SU-DHL-6 (cell line): ENCODE results near the gene IKBKE.

Experiments used
- H2AFZ ChIP-seq: fragments of 200-600 bp; sonication (generic); 2 replicates; pipeline ENCODE4 v1.6.1; 2014; ENCODE audit warnings: low read depth, mild to moderate bottlenecking, moderate library complexity, mixed read lengths, antibody characterized with exemption, low read length; ENCODE audit not compliant: severe bottlenecking
- H3F3A ChIP-seq: fragments of 200-600 bp; shearing (Covaris generic); 2 replicates; pipeline ENCODE4 v1.6.0; 2016; ENCODE audit warnings: antibody characterized with exemption, mild to moderate bottlenecking; ENCODE audit not compliant: insufficient read depth
- H3K27ac ChIP-seq: fragments of 200-600 bp; sonication (generic); 2 replicates; pipeline ENCODE4 v1.5.1; 2016; ENCODE audit warnings: low read depth, mild to moderate bottlenecking, low read length, moderate library complexity, mixed read lengths
- H3K27me3 ChIP-seq: fragments of 200-600 bp; sonication (generic), shearing (Covaris generic); 2 replicates; pipeline ENCODE4 v1.6.0; 2014; ENCODE audit warnings: mild to moderate bottlenecking, low read length
- H3K36me3 ChIP-seq: fragments of 200-600 bp; sonication (generic); 2 replicates; pipeline ENCODE4 v1.6.1; 2014; ENCODE audit warnings: mild to moderate bottlenecking, low read length, mixed read lengths
- H3K4me2 ChIP-seq: fragments of 300-600, 200-600 bp; shearing (Covaris generic), sonication (generic); 2 replicates; pipeline ENCODE4 v1.6.0; 2014; ENCODE audit warnings: low read length, low read depth, mild to moderate bottlenecking; ENCODE audit not compliant: poor library complexity, severe bottlenecking
- H3K4me3 ChIP-seq: fragments of 200-600 bp; sonication (generic); 2 replicates; pipeline ENCODE4 v1.5.1; 2014; ENCODE audit warnings: antibody characterized with exemption, low read length, mild to moderate bottlenecking, mixed read lengths; ENCODE audit not compliant: insufficient read depth, poor library complexity, severe bottlenecking
- H3K79me2 ChIP-seq: fragments of 200-600 bp; sonication (generic); 2 replicates; pipeline ENCODE4 v1.6.1; 2014; ENCODE audit warnings: mild to moderate bottlenecking, low read length, moderate library complexity; ENCODE audit not compliant: insufficient read depth
- H3K9ac ChIP-seq: fragments of 200-600 bp; sonication (generic); 2 replicates; pipeline ENCODE4 v1.7.0; 2014; ENCODE audit warnings: mild to moderate bottlenecking, low read length
- H3K9me2 ChIP-seq: fragments of 200-600 bp; sonication (generic); replicated peaks from 2 replicates; pipeline ENCODE4 v1.6.1; 2014; ENCODE audit warnings: low read length; ENCODE audit not compliant: insufficient read depth
- H3K9me3 ChIP-seq: fragments of 200-600 bp; sonication (generic); 2 replicates; pipeline ENCODE4 v1.6.1; 2014; ENCODE audit warnings: low read length, mixed read lengths; ENCODE audit not compliant: insufficient read depth
- H4K20me1 ChIP-seq: fragments of 200-600 bp; sonication (generic); 2 replicates; pipeline ENCODE4 v1.6.1; 2014; ENCODE audit warnings: low read depth, mild to moderate bottlenecking, antibody characterized with exemption, low read length, moderate library complexity, mixed read lengths
- EZH2phosphoT487 ChIP-seq: fragments of 200-600 bp; sonication (generic), shearing (Covaris generic); conservative IDR thresholded peaks from 2 replicates; pipeline ENCODE4 v1.6.1; 2018; ENCODE audit warnings: mild to moderate bottlenecking, antibody characterized with exemption, low read length, moderate library complexity, mixed read lengths
- TF ChIP-seq, protein P1 (sequence below): fragments of 200-600 bp; sonication (generic); IDR thresholded peaks from one replicate; pipeline ENCODE4 v1.5.1; 2017; ENCODE audit warnings: antibody characterized with exemption, mild to moderate bottlenecking, low read length, moderate library complexity; ENCODE audit not compliant: insufficient read depth, poor library complexity, severe bottlenecking

Gene IKBKE

DNA sequence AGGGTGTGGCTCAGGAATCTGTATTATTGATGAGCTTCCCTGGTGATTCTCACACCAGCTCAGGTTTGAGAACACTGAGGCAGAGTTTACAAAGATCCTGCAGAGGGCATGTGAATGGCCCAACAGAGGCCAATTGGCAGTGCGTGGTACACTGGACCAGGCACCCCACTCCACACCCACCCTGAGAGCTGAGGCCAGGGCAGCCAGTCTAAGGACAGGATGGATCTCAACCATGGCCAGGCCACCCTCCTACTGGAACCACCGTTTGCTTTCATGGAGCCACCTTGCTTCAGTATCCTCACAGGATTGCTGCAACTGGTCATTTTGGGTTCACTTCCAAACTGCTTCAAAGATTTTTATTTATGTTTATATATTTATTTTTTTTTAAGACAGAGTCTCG, 29.8 kb downstream of the IKBKE start:
- Histone ChIP-seq H3K4me3 (no peak overlapping the region), H2AFZ (no peak overlapping the region), H3K9ac (no peak overlapping the region), H3F3A (no peaks in the 10 kb centered on the region), H3K27me3 (no peaks in the 10 kb centered on the region), H4K20me1 (no peaks in the 10 kb centered on the region), H3K79me2 (no peaks in the 10 kb centered on the region), H3K9me3 (no peaks in the 10 kb centered on the region), H3K36me3 (no peaks in the 10 kb centered on the region), H3K27ac (no peak overlapping the region), H3K4me2 (no peak overlapping the region), H3K9me2 (no peaks in the 10 kb centered on the region)
- TF ChIP-seq, protein P1, sequence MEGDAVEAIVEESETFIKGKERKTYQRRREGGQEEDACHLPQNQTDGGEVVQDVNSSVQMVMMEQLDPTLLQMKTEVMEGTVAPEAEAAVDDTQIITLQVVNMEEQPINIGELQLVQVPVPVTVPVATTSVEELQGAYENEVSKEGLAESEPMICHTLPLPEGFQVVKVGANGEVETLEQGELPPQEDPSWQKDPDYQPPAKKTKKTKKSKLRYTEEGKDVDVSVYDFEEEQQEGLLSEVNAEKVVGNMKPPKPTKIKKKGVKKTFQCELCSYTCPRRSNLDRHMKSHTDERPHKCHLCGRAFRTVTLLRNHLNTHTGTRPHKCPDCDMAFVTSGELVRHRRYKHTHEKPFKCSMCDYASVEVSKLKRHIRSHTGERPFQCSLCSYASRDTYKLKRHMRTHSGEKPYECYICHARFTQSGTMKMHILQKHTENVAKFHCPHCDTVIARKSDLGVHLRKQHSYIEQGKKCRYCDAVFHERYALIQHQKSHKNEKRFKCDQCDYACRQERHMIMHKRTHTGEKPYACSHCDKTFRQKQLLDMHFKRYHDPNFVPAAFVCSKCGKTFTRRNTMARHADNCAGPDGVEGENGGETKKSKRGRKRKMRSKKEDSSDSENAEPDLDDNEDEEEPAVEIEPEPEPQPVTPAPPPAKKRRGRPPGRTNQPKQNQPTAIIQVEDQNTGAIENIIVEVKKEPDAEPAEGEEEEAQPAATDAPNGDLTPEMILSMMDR, result no peak

DNA sequence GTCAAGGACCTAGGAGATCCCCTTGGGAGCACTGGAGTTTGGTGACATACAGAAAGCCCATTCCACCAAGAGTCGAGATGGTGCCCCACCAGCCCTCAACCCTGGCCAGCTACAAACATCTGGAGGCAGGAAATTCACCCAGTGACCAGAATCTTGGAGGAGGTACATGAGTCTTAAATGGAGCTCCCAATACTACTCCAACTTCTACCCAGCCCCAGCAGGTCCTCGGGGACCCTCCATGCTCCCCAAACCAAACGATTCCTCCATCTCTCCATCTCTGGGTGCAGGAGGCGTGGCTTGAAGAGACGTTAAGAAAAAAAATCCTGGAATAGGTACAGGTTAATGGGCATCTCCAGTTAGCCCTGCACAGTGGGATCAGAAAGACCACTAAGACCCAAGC, 31.6 kb downstream of the IKBKE start:
- Histone ChIP-seq H3K9me2 (no peaks in the 10 kb centered on the region), H3K4me3 (no peak overlapping the region), H3K36me3 (no peaks in the 10 kb centered on the region), H4K20me1 (no peaks in the 10 kb centered on the region), H3K27ac (no peak overlapping the region), H3K27me3 (no peaks in the 10 kb centered on the region), H2AFZ (no peak overlapping the region), H3K9me3 (no peaks in the 10 kb centered on the region), H3F3A (no peaks in the 10 kb centered on the region), H3K79me2 (no peaks in the 10 kb centered on the region), H3K9ac (no peak overlapping the region), H3K4me2 (no peak overlapping the region)
- TF ChIP-seq, protein P1, result no peak
- TF ChIP-seq EZH2phosphoT487, result no peak

DNA sequence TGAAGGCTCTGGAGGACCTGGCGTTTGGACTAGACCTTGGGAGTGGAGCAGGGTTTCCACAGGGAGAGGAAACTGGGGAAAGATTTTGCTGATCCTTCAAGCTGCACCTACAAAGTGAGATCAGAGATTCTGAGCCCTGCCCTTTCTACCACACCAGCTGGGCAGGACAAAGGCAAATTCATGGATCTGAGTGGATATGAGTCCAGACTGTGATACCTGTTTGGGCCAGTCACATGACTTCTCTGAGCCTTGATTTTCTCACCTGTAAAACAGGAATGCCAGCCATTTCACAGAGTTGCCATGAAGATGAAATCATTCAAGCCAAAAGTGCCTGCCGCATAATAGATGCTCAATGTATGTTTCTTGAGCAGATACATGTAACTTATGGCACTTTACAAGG, 32.1 kb downstream of the IKBKE start:
- no peak overlapping the region for H3K4me2 ChIP-seq
- H3K9me2 ChIP-seq, result no peaks in the 10 kb centered on the region
- no peaks in the 10 kb centered on the region for H3K9me3 ChIP-seq
- no peak overlapping the region for H3K4me3 ChIP-seq
- H2AFZ ChIP-seq, result no peak overlapping the region
- H3K9ac ChIP-seq, result no peak overlapping the region
- H3F3A ChIP-seq, result no peaks in the 10 kb centered on the region
- no peaks in the 10 kb centered on the region for H3K27me3 ChIP-seq
- no peak for TF ChIP-seq EZH2phosphoT487
- TF ChIP-seq, protein P1, result no peak
- H3K79me2 ChIP-seq, result no peaks in the 10 kb centered on the region
- no peaks in the 10 kb centered on the region for H4K20me1 ChIP-seq
- no peak overlapping the region for H3K27ac ChIP-seq
- no peaks in the 10 kb centered on the region for H3K36me3 ChIP-seq

- TF ChIP-seq, protein P1, result no peak
- no peak for TF ChIP-seq EZH2phosphoT487
- H3K9me2 ChIP-seq, result no peaks in the 10 kb centered on the region
- no peaks in the 10 kb centered on the region for H3K27me3 ChIP-seq
- H3F3A ChIP-seq, result no peaks in the 10 kb centered on the region
- no peak overlapping the region for H3K4me2 ChIP-seq
- H3K9ac ChIP-seq, result no peak overlapping the region
- H3K36me3 ChIP-seq, result no peaks in the 10 kb centered on the region
- no peak overlapping the region for H2AFZ ChIP-seq
- no peaks in the 10 kb centered on the region for H4K20me1 ChIP-seq
- no peak overlapping the region for H3K27ac ChIP-seq
- H3K9me3 ChIP-seq, result no peaks in the 10 kb centered on the region
- no peak overlapping the region for H3K4me3 ChIP-seq
- no peaks in the 10 kb centered on the region for H3K79me2 ChIP-seq
Observed at GRCh38 chr1:206502812-206503211, 32.5 kb downstream of the IKBKE start.
